HG03280 (cell line): ENCODE results near the gene RAD9A.
A peak's percentile ranks its signal among the peaks of the same experiment; 100 is the strongest.

Source experiments
- ATAC-seq: cut with Tn5 transposase; IDR thresholded peaks from one replicate; pipeline ENCODE4 v1.9.1; 2021; ENCODE audit warnings: mild to moderate bottlenecking, moderate library complexity; ENCODE audit not compliant: unreplicated experiment

RAD9A gene

GRCh38 chr11:67373648-67374570, 17.9 kb upstream of the RAD9A start:
- no peak for ATAC-seq

- no peak for ATAC-seq
Measured at GRCh38 chr11:67374571-67375281, 17.1 kb upstream of the RAD9A start.

DNA sequence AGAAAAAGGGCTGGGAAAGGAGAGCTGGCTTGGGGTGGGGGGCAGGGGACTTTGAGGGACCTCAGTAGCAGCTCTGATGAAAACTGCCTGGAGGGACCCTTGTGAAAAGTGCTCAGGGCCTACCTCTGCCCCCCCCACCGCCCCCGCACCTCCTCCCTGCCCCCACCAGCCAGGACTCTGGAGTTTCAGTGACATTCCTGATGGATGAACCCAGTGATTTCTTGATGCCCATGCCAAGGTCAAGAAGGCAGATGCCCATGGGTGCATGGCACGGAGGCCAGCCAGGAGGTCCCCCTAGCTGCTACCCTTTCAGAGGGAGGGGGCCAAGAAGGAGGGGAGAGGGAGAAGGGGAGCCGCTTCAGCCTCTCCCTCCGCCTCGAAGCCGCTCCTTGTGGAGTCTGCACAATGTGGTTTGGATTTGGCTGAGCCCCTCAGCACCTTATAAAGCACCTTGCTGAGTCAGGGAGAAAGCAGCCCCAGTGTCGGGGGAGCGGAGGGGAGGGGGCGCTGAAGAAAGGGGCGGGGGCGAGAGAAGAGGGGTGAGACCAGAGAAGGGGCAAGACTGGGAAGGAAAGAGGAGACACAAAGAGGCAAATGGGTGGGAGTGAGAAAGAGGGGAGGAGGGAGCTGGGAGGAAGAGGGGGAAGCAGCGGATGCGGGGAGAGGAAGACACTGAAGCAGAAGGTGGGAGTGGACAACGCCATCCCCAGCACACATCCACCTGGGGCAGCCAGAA, 16.3 kb upstream of the RAD9A start:
- ATAC-seq, result no peak

- no peak for ATAC-seq
Measured at GRCh38 chr11:67376063-67376820, 15.5 kb upstream of the RAD9A start.

DNA sequence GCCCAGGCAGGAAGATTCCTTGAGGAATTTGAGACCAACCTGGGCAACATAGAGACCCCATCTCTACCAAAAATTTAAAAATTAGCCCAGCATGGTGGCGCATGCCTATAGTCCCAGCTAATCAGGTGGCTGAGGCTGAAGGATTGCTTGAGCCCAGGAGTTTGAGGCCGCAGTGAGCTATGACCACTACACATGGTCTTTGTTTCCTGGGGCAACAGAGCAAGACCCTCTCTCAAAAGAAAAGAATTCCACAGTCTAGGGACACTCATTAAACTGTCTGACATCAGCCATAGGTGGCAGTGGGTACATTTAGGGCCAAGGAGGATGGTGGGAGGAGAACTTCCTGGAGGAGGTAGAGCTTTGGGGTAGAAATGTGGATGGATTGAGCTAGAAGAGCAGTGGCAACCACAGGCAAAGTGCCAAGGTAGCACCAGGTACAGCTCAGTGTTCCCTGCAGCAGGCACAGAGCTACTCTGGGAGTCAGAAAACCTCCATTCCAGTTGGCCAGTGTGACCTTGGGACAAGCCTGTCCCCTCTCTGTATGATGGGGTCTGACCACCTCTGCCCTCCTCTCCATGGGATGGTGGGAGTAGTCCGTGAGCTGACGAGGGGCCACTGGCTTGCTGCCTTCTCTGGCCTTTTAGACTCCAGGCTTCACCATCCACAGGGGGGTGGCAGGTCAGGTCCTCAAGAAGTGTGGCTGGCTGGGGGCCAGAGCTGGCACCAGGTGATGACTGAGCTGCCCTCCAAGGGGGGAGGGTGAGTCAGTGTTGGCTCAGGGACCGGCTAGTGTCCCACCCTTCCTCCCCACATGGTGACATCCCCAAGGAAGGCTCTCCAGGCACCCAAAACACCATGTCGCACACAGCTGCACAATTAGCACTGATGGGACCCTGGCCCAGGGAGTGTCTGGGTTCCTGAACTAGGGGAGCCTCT, 14.6 kb upstream of the RAD9A start:
- ATAC-seq, result no peak

- ATAC-seq, result no peak
Measured at GRCh38 chr11:67378544-67378943, 13.2 kb upstream of the RAD9A start.

- ATAC-seq, result no peak
Measured at GRCh38 chr11:67379061-67380058, 12.4 kb upstream of the RAD9A start.

- ATAC-seq, result no peak
Measured at GRCh38 chr11:67381244-67381972, 10.4 kb upstream of the RAD9A start.

GRCh38 chr11:67382276-67383136, 9.3 kb upstream of the RAD9A start:
- peak; percentile 53 for ATAC-seq

- ATAC-seq, result no peak
Measured at GRCh38 chr11:67384851-67385366, 6.9 kb upstream of the RAD9A start.

DNA sequence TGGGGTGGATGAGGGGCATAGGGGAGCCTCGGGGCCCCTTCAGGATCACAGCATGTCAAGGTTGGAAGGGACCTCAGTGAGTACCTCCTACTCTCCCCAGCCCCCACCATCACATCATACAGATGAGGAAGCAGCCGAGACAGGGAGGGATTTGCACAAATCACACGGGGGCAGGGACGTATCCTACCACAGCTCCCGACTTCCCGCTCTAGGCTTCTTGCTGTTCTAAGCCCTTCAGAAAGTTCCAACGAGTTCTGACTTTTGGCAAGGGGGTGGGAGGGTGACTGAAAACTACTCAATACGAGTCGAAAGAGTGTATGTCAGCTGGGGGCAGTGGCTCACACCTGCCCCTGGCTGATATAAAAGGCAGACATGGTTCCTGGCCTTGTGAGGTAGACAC, 4.7 kb upstream of the RAD9A start:
- no peak for ATAC-seq

DNA sequence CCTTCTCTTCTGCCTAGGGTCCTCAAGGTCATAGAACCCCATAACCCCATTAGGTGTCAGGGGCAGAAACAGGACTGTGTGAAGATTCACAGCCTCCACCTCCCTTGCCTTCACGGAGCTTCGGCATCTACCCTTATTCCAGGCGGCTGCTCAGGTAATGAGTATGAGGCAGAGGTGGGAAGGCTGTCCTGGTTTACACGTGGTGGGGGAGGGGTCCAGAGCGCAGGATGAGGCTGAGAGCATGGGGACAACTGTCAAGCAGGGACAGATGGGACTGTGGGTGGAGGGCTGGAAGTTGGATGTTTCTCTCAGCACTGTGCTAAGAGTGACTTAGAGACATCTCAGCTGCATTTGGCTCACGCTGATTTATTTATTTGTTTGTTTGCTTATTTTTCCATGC, 4.3 kb upstream of the RAD9A start:
- no peak for ATAC-seq

GRCh38 chr11:67389477-67389876, 2.3 kb upstream of the RAD9A start:
- no peak for ATAC-seq

GRCh38 chr11:67390947-67391303, 861 bp upstream of the RAD9A start:
- no peak for ATAC-seq

- no peak for ATAC-seq
Measured at GRCh38 chr11:67392183-67392715, 463 bp downstream of the RAD9A start.

DNA sequence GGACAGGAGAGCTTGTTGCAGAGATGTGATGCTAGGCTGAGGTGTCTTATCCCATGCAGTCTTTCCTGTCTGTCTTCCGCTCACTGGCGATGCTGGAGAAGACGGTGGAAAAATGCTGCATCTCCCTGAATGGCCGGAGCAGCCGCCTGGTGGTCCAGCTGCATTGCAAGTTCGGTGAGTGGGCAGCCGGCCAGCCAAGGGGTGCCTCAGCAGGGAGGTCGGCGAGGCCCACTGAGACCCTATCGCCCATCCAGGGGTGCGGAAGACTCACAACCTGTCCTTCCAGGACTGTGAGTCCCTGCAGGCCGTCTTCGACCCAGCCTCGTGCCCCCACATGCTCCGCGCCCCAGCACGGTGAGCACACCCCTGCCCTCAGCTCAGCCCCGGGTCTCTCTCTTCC, 1.7 kb downstream of the RAD9A start:
- ATAC-seq, result no peak
